GM13977 (cell line): ENCODE data around the gene FBXL4.

Experiments
- DNase-seq: peaks from one replicate; pipeline ENCODE4 v3.0.0; 2012; ENCODE audit warnings: low spot score
- CTCF ChIP-seq: IDR thresholded peaks from 2 replicates; pipeline ENCODE4 v1.5.1; 2012; ENCODE audit warnings: mild to moderate bottlenecking, control low read depth; ENCODE audit not compliant: insufficient read depth; ENCODE audit errors: extremely low read depth, missing control alignments
- in situ Hi-C: fragments of 300-500 bp; cut with MboI; formaldehyde crosslinking; loops from one replicate; pipeline ENCODE4 v1.12.0; 2022; ENCODE audit warnings: low sequenced_read_pairs, low pct_unique_long_range_greater_than_20kb, mixed read lengths, inconsistent platforms; ENCODE audit not compliant: unreplicated experiment

The FBXL4 gene

GRCh38 chr6:98946879-98947410, 801 bp downstream of the FBXL4 start:
- DNase-seq: no peak
- no peak for TF ChIP-seq CTCF
- in situ Hi-C loops: no loop called here

- DNase-seq: no peak
- in situ Hi-C loops: no loop called here
- no peak for TF ChIP-seq CTCF
These were observed 1.4 kb downstream of the FBXL4 start for GRCh38 chr6:98946266-98946878.

- TF ChIP-seq CTCF: no peak
- in situ Hi-C loops: no loop called here
- no peak for DNase-seq
These were observed 2.2 kb downstream of the FBXL4 start for GRCh38 chr6:98945311-98946115.

- no peak for DNase-seq
These were observed 3.1 kb downstream of the FBXL4 start for GRCh38 chr6:98944598-98945081.

GRCh38 chr6:98944168-98944567, 3.6 kb downstream of the FBXL4 start:
- no peak for TF ChIP-seq CTCF
- in situ Hi-C loops: no loop called here

More at GRCh38 chr6:98944598-98945081, 3.1 kb downstream of the FBXL4 start:
- in situ Hi-C loops: no loop called here
- TF ChIP-seq CTCF: no peak

GRCh38 chr6:98942263-98942803, 5.4 kb downstream of the FBXL4 start:
- no peak for DNase-seq
- in situ Hi-C loops: no loop called here
- TF ChIP-seq CTCF: no peak

More at GRCh38 chr6:98944168-98944567, 3.6 kb downstream of the FBXL4 start:
- DNase-seq: no peak
